HL-60 (cell line): Measurements from ENCODE around the gene CARD9.

ENCODE experiments used
- DNase-seq, 2 experiments: peaks; one replicate each; pipeline ENCODE4 v3.0.0-alpha.2; 2010 to 2020; ENCODE audit warnings: low read depth in 1 of 2, low spot score in 1 of 2
- H3K27ac ChIP-seq: fragments of 250-450 bp; sonication (Bioruptor Pico); replicated peaks from 2 replicates; pipeline ENCODE4 v1.5.1; 2020; ENCODE audit warnings: mild to moderate bottlenecking, moderate library complexity
- H3K27me3 ChIP-seq: fragments of 250-450 bp; sonication (Bioruptor Pico); 2 replicates; pipeline ENCODE4 v1.5.1; 2021; ENCODE audit warnings: mild to moderate bottlenecking, moderate library complexity; ENCODE audit not compliant: insufficient read depth, poor library complexity, severe bottlenecking
- H3K4me3 ChIP-seq: replicated peaks from 2 replicates; pipeline ENCODE4 v1.5.1; 2011; ENCODE audit warnings: mild to moderate bottlenecking, control low read depth, low read length; ENCODE audit not compliant: insufficient read depth
- GABPA ChIP-seq: IDR thresholded peaks from 2 replicates; pipeline ENCODE4 v1.6.1; 2012; ENCODE audit warnings: low read depth
- POLR2AphosphoS5 ChIP-seq: IDR thresholded peaks from 2 replicates; pipeline ENCODE4 v1.6.1; 2012; ENCODE audit warnings: low read depth
- SPI1 ChIP-seq: IDR thresholded peaks from 2 replicates; pipeline ENCODE4 v1.6.1; 2012; ENCODE audit warnings: low read depth, mild to moderate bottlenecking, borderline replicate concordance
- TF ChIP-seq, protein P1 (sequence below): IDR thresholded peaks from 2 replicates; pipeline ENCODE4 v1.6.1; 2012; ENCODE audit warnings: low read depth; ENCODE audit not compliant: insufficient replicate concordance
- TF ChIP-seq, protein P2 (sequence below): IDR thresholded peaks from one replicate; pipeline ENCODE4 v1.5.1; 2011; ENCODE audit warnings: low read length, control low read depth, inconsistent platforms; ENCODE audit not compliant: insufficient read depth

CARD9 gene

GRCh38 chr9:136374183-136374575, 710 bp upstream of the CARD9 start:
- DNase-seq, result no peak
- no peak for TF ChIP-seq POLR2AphosphoS5
- no peak for TF ChIP-seq SPI1
- no peaks in the 10 kb centered on the region for H3K27me3 ChIP-seq
- H3K4me3 ChIP-seq, result no peak overlapping the region; the same call in 1 of the 2 replicates
- H3K27ac ChIP-seq, result peak overlapping the region; percentile 91

DNA sequence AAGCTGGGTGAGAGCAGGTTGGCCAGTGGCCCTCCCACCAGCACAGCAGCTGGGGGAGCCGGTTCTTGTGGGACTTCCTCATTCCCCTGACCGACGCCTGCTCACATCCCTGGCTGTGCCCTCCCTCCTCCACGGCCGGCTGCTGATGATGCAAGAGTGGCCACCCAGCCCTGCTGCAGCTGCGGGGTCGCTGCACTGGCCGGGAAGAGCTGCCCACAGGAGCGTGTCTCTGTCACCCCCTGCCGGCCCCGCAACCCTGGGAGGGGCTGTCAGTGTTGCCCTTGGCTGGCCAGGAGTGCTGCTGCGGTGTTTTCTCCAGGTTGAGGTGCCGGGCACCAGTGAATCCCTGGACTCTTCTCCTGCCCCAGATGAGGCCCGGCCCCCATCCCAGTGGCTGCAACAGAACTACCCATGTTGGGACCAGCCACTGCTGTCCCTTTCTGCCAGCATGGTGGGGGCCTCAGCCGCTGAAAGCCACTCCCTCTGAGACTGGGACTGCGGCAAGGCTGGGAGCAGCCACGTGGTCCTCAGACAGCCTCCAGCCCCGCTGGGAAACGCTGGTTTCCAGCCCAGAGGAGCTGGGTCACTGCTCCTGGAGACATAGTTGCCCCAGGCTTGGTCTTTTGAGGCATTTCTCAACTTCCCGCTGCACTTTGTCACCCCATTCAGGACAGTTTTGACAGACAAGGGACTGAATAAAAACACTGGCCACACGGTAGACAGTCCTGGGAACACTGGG, 739 bp downstream of the CARD9 start:
- Histone ChIP-seq H3K27ac (peak overlapping the region; percentile 91), H3K27me3 (no peaks in the 10 kb centered on the region), H3K4me3 (peak overlapping the region; percentile 76)
- peak; percentile 88 to 93 for DNase-seq
- TF ChIP-seq, protein P1, sequence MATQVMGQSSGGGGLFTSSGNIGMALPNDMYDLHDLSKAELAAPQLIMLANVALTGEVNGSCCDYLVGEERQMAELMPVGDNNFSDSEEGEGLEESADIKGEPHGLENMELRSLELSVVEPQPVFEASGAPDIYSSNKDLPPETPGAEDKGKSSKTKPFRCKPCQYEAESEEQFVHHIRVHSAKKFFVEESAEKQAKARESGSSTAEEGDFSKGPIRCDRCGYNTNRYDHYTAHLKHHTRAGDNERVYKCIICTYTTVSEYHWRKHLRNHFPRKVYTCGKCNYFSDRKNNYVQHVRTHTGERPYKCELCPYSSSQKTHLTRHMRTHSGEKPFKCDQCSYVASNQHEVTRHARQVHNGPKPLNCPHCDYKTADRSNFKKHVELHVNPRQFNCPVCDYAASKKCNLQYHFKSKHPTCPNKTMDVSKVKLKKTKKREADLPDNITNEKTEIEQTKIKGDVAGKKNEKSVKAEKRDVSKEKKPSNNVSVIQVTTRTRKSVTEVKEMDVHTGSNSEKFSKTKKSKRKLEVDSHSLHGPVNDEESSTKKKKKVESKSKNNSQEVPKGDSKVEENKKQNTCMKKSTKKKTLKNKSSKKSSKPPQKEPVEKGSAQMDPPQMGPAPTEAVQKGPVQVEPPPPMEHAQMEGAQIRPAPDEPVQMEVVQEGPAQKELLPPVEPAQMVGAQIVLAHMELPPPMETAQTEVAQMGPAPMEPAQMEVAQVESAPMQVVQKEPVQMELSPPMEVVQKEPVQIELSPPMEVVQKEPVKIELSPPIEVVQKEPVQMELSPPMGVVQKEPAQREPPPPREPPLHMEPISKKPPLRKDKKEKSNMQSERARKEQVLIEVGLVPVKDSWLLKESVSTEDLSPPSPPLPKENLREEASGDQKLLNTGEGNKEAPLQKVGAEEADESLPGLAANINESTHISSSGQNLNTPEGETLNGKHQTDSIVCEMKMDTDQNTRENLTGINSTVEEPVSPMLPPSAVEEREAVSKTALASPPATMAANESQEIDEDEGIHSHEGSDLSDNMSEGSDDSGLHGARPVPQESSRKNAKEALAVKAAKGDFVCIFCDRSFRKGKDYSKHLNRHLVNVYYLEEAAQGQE, result peak; percentile 13
- TF ChIP-seq SPI1 (peak; percentile 96), POLR2AphosphoS5 (peak; percentile 75), GABPA (no peak)
- TF ChIP-seq, protein P2, sequence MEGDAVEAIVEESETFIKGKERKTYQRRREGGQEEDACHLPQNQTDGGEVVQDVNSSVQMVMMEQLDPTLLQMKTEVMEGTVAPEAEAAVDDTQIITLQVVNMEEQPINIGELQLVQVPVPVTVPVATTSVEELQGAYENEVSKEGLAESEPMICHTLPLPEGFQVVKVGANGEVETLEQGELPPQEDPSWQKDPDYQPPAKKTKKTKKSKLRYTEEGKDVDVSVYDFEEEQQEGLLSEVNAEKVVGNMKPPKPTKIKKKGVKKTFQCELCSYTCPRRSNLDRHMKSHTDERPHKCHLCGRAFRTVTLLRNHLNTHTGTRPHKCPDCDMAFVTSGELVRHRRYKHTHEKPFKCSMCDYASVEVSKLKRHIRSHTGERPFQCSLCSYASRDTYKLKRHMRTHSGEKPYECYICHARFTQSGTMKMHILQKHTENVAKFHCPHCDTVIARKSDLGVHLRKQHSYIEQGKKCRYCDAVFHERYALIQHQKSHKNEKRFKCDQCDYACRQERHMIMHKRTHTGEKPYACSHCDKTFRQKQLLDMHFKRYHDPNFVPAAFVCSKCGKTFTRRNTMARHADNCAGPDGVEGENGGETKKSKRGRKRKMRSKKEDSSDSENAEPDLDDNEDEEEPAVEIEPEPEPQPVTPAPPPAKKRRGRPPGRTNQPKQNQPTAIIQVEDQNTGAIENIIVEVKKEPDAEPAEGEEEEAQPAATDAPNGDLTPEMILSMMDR, result no peak

GRCh38 chr9:136372006-136372405, 1.5 kb downstream of the CARD9 start:
- H3K27me3 ChIP-seq, result no peaks in the 10 kb centered on the region
- peak overlapping the region; percentile 76 for H3K4me3 ChIP-seq
- peak overlapping the region; percentile 91 for H3K27ac ChIP-seq
- TF ChIP-seq, protein P1, result no peak
- no peak for TF ChIP-seq SPI1
- TF ChIP-seq, protein P2, result no peak
- TF ChIP-seq GABPA, result no peak
- no peak for TF ChIP-seq POLR2AphosphoS5
- no peak for DNase-seq

GRCh38 chr9:136371533-136371880, 2.0 kb downstream of the CARD9 start:
- no peak for DNase-seq
- Histone ChIP-seq H3K4me3 (no peak overlapping the region), H3K27ac (peak overlapping the region; percentile 91), H3K27me3 (no peaks in the 10 kb centered on the region)
- TF ChIP-seq POLR2AphosphoS5 (no peak), SPI1 (no peak), GABPA (no peak)
- TF ChIP-seq, protein P1, result no peak
- TF ChIP-seq, protein P2, result no peak
